Breast epithelium (tissue), 3 donors: ENCODE results near the gene GATC.

Source experiments
- POLR2A ChIP-seq: fragments of 450-650 bp; IDR thresholded peaks from one replicate; pipeline ENCODE4 v1.6.1; 2016; ENCODE audit warnings: antibody characterized with exemption, mild to moderate bottlenecking, moderate library complexity
- POLR2AphosphoS5 ChIP-seq, 3 donors: sonication (generic); formaldehyde crosslinking; IDR thresholded peaks; one replicate each; pipeline ENCODE4 v1.6.1; 2017; ENCODE audit warnings: antibody characterized with exemption in 3 of 3
- TF ChIP-seq, protein P1 (sequence below), 3 donors: fragments of 450-650 bp; IDR thresholded peaks; one replicate each; pipeline ENCODE4 v1.5.1; 2016 to 2017; ENCODE audit warnings: antibody characterized with exemption in 3 of 3, mild to moderate bottlenecking in 3 of 3, moderate library complexity in 3 of 3

GRCh38 chr12:120485961-120486881 lies 40.0 kb downstream of the GATC start:
- TF ChIP-seq, protein P1, sequence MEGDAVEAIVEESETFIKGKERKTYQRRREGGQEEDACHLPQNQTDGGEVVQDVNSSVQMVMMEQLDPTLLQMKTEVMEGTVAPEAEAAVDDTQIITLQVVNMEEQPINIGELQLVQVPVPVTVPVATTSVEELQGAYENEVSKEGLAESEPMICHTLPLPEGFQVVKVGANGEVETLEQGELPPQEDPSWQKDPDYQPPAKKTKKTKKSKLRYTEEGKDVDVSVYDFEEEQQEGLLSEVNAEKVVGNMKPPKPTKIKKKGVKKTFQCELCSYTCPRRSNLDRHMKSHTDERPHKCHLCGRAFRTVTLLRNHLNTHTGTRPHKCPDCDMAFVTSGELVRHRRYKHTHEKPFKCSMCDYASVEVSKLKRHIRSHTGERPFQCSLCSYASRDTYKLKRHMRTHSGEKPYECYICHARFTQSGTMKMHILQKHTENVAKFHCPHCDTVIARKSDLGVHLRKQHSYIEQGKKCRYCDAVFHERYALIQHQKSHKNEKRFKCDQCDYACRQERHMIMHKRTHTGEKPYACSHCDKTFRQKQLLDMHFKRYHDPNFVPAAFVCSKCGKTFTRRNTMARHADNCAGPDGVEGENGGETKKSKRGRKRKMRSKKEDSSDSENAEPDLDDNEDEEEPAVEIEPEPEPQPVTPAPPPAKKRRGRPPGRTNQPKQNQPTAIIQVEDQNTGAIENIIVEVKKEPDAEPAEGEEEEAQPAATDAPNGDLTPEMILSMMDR (IDR thresholded peaks at IDR 0.05) = no peak
- TF ChIP-seq POLR2AphosphoS5 (IDR thresholded peaks at IDR 0.05) (no peak), POLR2A (no peak)
